WTC11 (cell line): Measurements from ENCODE around the gene AVPR2. TPM values are rescaled to one million over a fixed set of nuclear protein-coding genes. Genes with fewer than 3 reads are reported as not detected.

Source experiments
- ATAC-seq: fragments of 200-7000 bp; cut with Tn5 transposase; 2 replicates; pipeline ENCODE4 v1.10.0; 2021; ENCODE audit warnings: mild to moderate bottlenecking, moderate library complexity
- CTCF ChIA-PET: fragments of 300-600 bp; sonication (Branson Sonifier 250); formaldehyde crosslinking; loops from one replicate; lab custom pipeline; 2021; ENCODE audit warnings: antibody characterized with exemption; lab: Charles Lee
- POLR2A ChIA-PET: fragments of 350-600 bp; sonication (Branson Sonifier 250); formaldehyde crosslinking; loops from one replicate; lab custom pipeline; 2021; ENCODE audit warnings: antibody characterized with exemption; lab: Charles Lee
- DNase-seq: peaks from one replicate; pipeline ENCODE4 v3.0.0; 2021; ENCODE audit warnings: low spot score
- H3K27ac Mint-ChIP-seq: 2 replicates; pipeline ENCODE4 v1.8.0; 2021; ENCODE audit warnings: mixed read lengths
- H3K27me3 Mint-ChIP-seq: 2 replicates; pipeline ENCODE4 v1.8.0; 2021; ENCODE audit warnings: low read depth, mild to moderate bottlenecking, moderate library complexity, mixed read lengths
- H3K36me3 Mint-ChIP-seq: 2 replicates; pipeline ENCODE4 v1.8.0; 2021; ENCODE audit warnings: mixed read lengths
- H3K4me1 Mint-ChIP-seq: 2 replicates; pipeline ENCODE4 v1.8.0; 2022; ENCODE audit warnings: mixed read lengths
- H3K4me3 Mint-ChIP-seq: 2 replicates; pipeline ENCODE4 v1.8.0; 2021; ENCODE audit warnings: mild to moderate bottlenecking, moderate library complexity, mixed read lengths
- H3K9me3 Mint-ChIP-seq: 2 replicates; pipeline ENCODE4 v1.8.0; 2021; ENCODE audit warnings: mixed read lengths
- ATF1 ChIP-seq: sonication (generic); formaldehyde crosslinking; IDR thresholded peaks from 2 replicates; pipeline ENCODE4 v1.8.1; 2023; ENCODE audit warnings: mild to moderate bottlenecking, moderate library complexity, missing genetic modification reagents
- CREB1 ChIP-seq: sonication (generic); formaldehyde crosslinking; IDR thresholded peaks from 2 replicates; pipeline ENCODE4 v1.8.0; 2023; ENCODE audit warnings: mild to moderate bottlenecking, missing genetic modification reagents
- ESRRA ChIP-seq: sonication (generic); formaldehyde crosslinking; IDR thresholded peaks from 2 replicates; pipeline ENCODE4 v1.8.1; 2022; ENCODE audit warnings: mild to moderate bottlenecking, missing genetic modification reagents, borderline replicate concordance
- FOXP1 ChIP-seq: sonication (generic); formaldehyde crosslinking; IDR thresholded peaks from 2 replicates; pipeline ENCODE4 v1.8.0; 2022; ENCODE audit warnings: missing genetic modification reagents, mild to moderate bottlenecking, moderate library complexity, borderline replicate concordance
- IRF2 ChIP-seq: sonication (generic); formaldehyde crosslinking; IDR thresholded peaks from 2 replicates; pipeline ENCODE4 v1.8.0; 2022; ENCODE audit warnings: low read depth, missing genetic modification reagents, borderline replicate concordance
- NFATC4 ChIP-seq: fragments of 250-450 bp; sonication (Bioruptor Pico); IDR thresholded peaks from 2 replicates; pipeline ENCODE4 v1.9.0; 2021; ENCODE audit warnings: mild to moderate bottlenecking
- NR3C1 ChIP-seq: sonication (generic); formaldehyde crosslinking; conservative IDR thresholded peaks from 2 replicates; pipeline ENCODE4 v1.8.1; 2023; ENCODE audit warnings: low read depth, mild to moderate bottlenecking, missing genetic modification reagents
- PREB ChIP-seq: sonication (generic); formaldehyde crosslinking; IDR thresholded peaks from 2 replicates; pipeline ENCODE4 v1.8.1; 2022; ENCODE audit warnings: mild to moderate bottlenecking, missing genetic modification reagents, moderate library complexity, borderline replicate concordance
- SMAD3 ChIP-seq: sonication (generic); formaldehyde crosslinking; IDR thresholded peaks from 2 replicates; pipeline ENCODE4 v1.8.0; 2022; ENCODE audit warnings: missing genetic modification reagents, mild to moderate bottlenecking, borderline replicate concordance
- SOX15 ChIP-seq: fragments of 250-450 bp; sonication (Bioruptor Pico); IDR thresholded peaks from 2 replicates; pipeline ENCODE4 v1.9.0; 2021; ENCODE audit warnings: mild to moderate bottlenecking
- STAT6 ChIP-seq: sonication (generic); formaldehyde crosslinking; conservative IDR thresholded peaks from 2 replicates; pipeline ENCODE4 v1.8.1; 2023; ENCODE audit warnings: mild to moderate bottlenecking, low read depth, missing genetic modification reagents, moderate library complexity
- TEAD4 ChIP-seq: sonication (generic); formaldehyde crosslinking; IDR thresholded peaks from 2 replicates; pipeline ENCODE4 v1.8.0; 2022; ENCODE audit warnings: mild to moderate bottlenecking, missing genetic modification reagents
- ZNF396 ChIP-seq: fragments of 250-450 bp; sonication (Bioruptor Pico); IDR thresholded peaks from 2 replicates; pipeline ENCODE4 v1.8.0; 2021; ENCODE audit warnings: mild to moderate bottlenecking, moderate library complexity, borderline replicate concordance
- ZNF425 ChIP-seq: fragments of 250-450 bp; sonication (Bioruptor Pico); conservative IDR thresholded peaks from 2 replicates; pipeline ENCODE4 v1.9.0; 2021; ENCODE audit warnings: mild to moderate bottlenecking
- ZNF532 ChIP-seq: fragments of 250-450 bp; sonication (Bioruptor Pico); IDR thresholded peaks from 2 replicates; pipeline ENCODE4 v1.9.0; 2021; ENCODE audit warnings: mild to moderate bottlenecking, borderline replicate concordance
- total RNA-seq: library from RNA; stranded (reverse); gene quantifications from 3 replicates; pipeline ENCODE4 v1.2.3, GENCODE V29; 2021

Gene AVPR2
- total RNA-seq, 1 experiment from 2014 or later, result 0.11 TPM

- TF ChIP-seq ZNF532 (CRISPR knock-in tag), result no peak
- no peak for TF ChIP-seq TEAD4 (CRISPR knock-in tag)
- TF ChIP-seq NFATC4 (CRISPR knock-in tag), result no peak
- no peak for TF ChIP-seq ZNF425 (CRISPR knock-in tag)
- no peak for TF ChIP-seq FOXP1 (CRISPR knock-in tag)
- TF ChIP-seq, all 79 proteins: peak for 0
Observed at GRCh38 chrX:153948847-153949805, 44.7 kb downstream of the AVPR2 start (continued).

GRCh38 chrX:153950127-153950526 lies 45.7 kb downstream of the AVPR2 start:
- DNase-seq (no peak), ATAC-seq (no peak)
- TF ChIP-seq FOXP1 (CRISPR knock-in tag), result no peak
- TF ChIP-seq STAT6 (CRISPR knock-in tag), result no peak
- TF ChIP-seq IRF2 (CRISPR knock-in tag), result no peak
- TF ChIP-seq SMAD3 (CRISPR knock-in tag), result no peak
- no peaks in the 10 kb centered on the region for H3K27me3 Mint-ChIP-seq
- no peaks in the 10 kb centered on the region for H3K9me3 Mint-ChIP-seq
- no peak overlapping the region for H3K4me3 Mint-ChIP-seq
- CTCF ChIA-PET, result interaction anchor here (7.3 kb wide), 1 partner anchor 23 kb away, joined by 116 read pairs; the partner anchor contains the start of gene ARHGAP4
- H3K4me1 Mint-ChIP-seq, result peaks cover 11% of the 10 kb centered on the region
- peaks cover 26% of the 10 kb centered on the region for H3K36me3 Mint-ChIP-seq
- no peak overlapping the region for H3K27ac Mint-ChIP-seq
- POLR2A ChIA-PET, result interaction anchor here (0.5 kb wide), 1 partner anchor 87 kb away, joined by 4 read pairs; no protein-coding TSS in a partner anchor

GRCh38 chrX:153951683-153952372 lies 47.4 kb downstream of the AVPR2 start:
- H3K4me1 Mint-ChIP-seq, result peaks cover 11% of the 10 kb centered on the region
- H3K27me3 Mint-ChIP-seq, result no peaks in the 10 kb centered on the region
- no peak for ATAC-seq
- peaks cover 27% of the 10 kb centered on the region for H3K36me3 Mint-ChIP-seq
- DNase-seq, result no peak
- no peaks in the 10 kb centered on the region for H3K9me3 Mint-ChIP-seq
- ChIA-PET POLR2A (no interaction called here), CTCF (interaction anchor here (0.5 kb wide), 1 partner anchor 149 kb away, joined by 3 read pairs; no protein-coding TSS in a partner anchor)
- no peak overlapping the region for H3K4me3 Mint-ChIP-seq
- no peak overlapping the region for H3K27ac Mint-ChIP-seq
- TF ChIP-seq ATF1 (CRISPR knock-in tag), result no peak
- no peak for TF ChIP-seq ESRRA (CRISPR knock-in tag)
- no peak for TF ChIP-seq NR3C1 (CRISPR knock-in tag)
- TF ChIP-seq SOX15 (CRISPR knock-in tag), result no peak
- no peak for TF ChIP-seq PREB (CRISPR knock-in tag)
- no peak for TF ChIP-seq ZNF396 (CRISPR knock-in tag)
- TF ChIP-seq CREB1, result no peak
- no peak for TF ChIP-seq NFATC4 (CRISPR knock-in tag)
